Hematopoietic multipotent progenitor cell treated with erythropoietin and hydrocortisone succinate and interleukin-3 and kit ligand, for 8 days (in vitro differentiated cells): ENCODE data around the gene CLSTN1.
"Not testable (repeated sequence)": the region's sequence is repeated elsewhere in the genome, so short reads cannot be mapped to it uniquely, and the experiment has no call there.

Experiments
- DNase-seq: peaks from one replicate; pipeline ENCODE4 v3.0.0-alpha.2; 2015

Gene CLSTN1

DNA sequence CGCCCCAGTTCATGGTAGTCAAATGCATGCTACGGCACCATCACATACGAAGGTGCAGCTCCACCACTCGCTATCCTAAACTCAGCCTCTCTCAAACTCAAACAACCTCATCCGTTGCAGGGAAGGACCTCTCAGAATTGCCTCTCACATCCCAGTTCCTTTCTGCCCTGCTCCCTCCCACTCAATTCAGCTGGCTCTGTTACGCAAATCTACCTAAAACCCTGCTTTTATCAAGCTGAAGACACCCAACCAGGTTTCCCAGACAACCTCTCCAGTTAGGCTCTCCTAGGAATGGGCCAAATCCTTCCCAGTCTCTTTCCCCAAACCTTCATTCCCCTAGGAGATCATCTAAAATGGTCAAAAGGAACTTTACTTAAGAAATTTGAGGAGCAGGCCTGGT lies 62.9 kb downstream of the CLSTN1 start:
- DNase-seq, result no peak

DNA sequence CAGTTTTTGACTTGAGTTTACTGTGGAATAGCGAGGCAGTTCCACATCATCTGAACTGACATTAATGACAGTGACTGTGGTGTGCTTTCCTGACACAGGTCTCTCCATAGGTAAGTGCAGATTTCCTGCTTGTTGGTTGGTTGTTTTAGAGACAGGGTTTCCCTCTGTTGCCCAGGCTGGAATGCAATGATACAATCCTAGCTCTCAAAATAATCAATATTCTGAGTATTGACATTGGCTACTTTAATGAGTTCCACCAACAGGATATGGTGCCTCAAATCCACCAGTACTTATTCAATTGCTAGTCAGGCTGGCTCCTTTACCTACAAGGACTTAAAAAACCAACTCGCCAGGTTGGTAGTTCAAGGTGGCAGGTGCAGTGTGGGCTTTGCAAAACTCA lies 63.8 kb downstream of the CLSTN1 start:
- DNase-seq, result no peak

- no peak for DNase-seq
Observed at GRCh38 chr1:9758559-9759121, 65.1 kb downstream of the CLSTN1 start.

DNA sequence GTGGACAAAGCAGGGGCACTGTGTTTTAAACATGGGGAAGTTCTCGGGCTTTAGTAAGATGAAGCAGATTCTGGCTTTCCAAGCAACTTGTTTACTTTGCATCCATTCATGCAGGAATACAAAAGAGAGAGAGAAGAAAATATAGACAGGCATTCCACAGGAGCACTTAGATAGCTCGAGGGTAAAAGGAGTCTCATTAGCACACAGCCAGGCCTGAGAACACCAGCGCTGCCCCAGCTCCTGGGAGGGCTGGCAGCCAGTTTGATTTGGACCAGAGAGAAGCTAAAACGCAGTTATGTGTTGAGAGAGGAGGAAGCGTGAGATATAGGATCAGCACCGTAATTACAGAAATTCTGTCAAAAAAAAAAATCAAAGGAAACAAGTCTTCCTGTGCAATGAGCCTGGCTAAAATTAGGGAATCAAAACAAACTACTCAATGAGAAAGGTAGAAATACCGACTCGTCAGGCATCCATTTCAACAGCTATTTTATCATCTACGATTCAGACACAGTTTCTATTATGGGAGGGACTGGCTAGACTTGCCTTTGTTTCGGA lies 68.2 kb downstream of the CLSTN1 start:
- no peak for DNase-seq

DNA sequence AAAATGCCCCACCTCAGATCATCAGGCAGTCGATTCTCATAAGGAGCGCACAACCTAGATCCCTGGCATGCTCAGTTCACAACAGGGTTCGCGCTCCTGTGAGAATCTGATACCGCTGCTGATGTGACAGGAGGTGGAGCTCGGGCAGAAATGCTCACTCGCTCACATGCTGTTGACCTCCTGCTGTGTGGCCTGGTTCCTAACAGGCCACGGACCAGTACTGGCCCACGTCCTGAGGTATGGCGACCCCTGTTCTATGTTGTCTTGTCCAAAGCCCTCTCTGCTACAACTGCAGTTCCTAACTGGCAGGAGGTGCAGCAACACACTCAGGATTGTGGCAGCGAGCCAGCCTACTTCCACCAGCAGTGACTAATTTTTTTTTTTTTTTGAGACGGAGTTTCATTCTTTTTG lies 70.6 kb downstream of the CLSTN1 start:
- DNase-seq, result no peak

- DNase-seq, result no peak
Observed at GRCh38 chr1:9751971-9752370, 71.8 kb downstream of the CLSTN1 start.

- DNase-seq, result no peak
Observed at GRCh38 chr1:9749361-9749760, 74.4 kb downstream of the CLSTN1 start.

DNA sequence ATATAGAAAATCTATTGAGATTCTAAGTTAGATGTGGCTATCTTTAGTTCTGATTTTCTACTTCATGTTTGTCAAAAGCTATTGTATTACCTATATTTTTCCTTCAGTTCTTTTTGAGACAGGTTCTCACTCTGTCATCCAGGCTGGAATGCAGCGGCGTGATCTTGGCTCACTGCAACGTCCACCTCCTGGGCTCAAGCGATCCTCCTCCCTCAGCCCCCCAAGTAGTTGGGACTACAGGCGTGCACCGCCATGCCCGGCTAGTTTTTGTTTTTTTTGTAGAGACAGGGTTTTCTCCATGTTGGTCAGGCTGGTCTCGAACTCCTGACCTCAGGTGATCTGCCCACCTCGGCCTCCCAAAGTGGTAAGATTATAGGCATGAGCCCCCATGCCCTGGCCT lies 75.4 kb downstream of the CLSTN1 start:
- not testable (repeated sequence) for DNase-seq

DNA sequence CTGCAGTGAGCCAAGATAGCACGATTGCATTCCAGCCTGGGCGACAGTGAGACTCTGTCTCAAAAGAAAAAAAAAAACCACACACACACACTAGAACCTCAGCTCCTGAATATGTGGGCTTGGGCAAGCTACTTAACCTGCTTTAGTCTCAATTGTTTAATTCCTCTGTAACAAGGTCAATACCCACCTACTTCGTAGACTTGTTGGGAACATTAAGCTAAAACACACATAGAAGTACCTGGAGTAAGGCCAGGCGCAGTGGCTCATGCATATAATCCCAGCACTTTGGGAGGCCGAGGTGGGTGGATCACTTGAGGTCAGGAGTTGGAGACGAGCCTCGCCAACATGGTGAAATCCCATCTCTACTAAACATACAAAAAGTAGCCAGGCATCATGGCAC lies 77.1 kb downstream of the CLSTN1 start:
- no peak for DNase-seq

DNA sequence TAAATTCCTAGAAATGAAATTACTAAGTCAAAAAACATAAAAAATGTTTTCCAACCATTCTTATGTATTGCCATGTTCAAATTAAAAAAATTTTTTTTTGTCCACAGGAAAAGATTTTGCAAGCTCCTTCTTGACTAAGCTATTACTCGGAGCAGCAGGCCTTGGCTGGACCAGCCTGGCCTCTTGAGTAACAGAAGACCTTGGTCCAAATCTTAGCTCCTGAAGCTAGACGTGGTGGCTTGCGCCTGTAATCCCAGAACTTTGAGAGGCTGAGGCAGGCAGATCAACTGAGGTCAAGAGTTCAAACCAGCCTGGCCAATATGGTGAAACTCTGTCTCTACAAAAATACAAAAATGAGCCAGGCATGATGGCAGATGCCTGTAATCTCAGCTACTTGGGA lies 77.6 kb downstream of the CLSTN1 start:
- DNase-seq, result no peak

- no peak for DNase-seq
Observed at GRCh38 chr1:9744106-9744799, 79.5 kb downstream of the CLSTN1 start.

DNA sequence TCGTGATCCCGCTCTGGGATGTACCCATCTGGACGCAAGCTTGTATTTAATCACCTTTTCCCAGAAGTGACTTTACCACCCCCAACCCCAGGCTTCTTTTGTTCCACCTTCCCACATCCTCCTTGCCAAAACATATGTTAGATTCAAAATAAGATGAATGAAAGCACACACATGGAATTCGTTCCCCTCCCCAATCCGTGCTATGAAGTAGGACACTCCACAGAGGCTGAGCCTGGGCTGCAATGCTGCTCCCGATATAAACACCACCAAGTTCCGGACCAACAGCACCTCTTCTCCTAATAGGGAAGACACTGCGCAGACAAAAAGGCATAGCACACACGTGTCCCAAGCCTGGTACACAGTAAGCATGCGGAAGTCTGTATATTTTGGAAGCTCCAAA lies 86.1 kb downstream of the CLSTN1 start:
- no peak for DNase-seq

GRCh38 chr1:9737057-9737456 lies 86.7 kb downstream of the CLSTN1 start:
- DNase-seq, result no peak

- DNase-seq, result no peak
Observed at GRCh38 chr1:9736241-9736640, 87.5 kb downstream of the CLSTN1 start.

GRCh38 chr1:9735800-9736199 lies 88.0 kb downstream of the CLSTN1 start:
- DNase-seq, result no peak

DNA sequence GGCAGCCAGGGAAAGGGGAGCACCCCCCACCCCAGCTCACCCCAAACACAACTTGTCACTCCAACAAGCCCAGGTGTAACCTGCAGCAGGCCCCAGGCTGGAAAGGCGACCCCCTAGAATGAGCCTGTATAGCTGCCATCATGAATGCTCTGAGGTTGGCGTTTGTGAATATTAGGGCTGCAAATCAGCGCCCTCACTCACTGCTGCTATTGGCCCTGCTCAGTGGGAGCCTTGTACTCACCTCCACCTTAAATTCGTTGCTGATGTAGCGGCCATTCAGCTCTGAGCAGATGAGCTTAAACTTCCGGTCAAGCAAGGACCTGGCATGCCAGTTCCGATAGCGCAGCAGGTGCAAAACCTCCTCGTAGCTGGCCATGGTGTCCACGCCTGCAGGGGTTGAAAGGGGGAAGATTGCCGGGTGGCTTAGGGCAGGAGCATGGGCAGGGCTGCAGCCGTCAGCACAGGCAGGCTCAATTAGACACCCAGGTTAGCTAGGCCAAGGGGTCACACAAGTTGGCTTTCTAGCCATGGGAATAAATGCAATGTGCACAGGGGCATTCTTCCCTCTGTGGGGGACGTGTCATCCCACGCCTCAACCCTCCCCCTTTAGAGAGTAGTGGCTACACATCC lies 90.5 kb downstream of the CLSTN1 start:
- DNase-seq, result no peak

GRCh38 chr1:9732123-9732971 lies 91.4 kb downstream of the CLSTN1 start:
- no peak for DNase-seq

DNA sequence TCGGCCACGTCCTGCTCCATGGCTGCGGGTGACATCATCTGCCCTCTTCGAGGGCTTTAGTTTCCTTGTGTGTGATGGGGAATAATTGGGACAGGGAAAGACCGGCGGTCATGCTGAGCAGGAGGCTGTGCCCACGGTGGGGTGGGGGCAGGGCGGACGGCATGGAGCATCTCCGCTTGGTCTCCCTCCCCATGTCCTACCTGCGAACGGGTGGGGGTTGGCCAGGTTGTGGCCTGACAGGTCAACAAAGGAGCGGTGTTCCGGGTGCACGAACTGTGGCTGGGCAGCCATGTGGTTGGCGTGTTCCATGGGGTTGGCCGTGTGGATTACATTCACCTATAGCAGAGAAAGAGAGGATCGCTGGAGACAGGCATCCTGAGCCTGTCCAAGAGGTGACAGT lies 92.2 kb downstream of the CLSTN1 start:
- DNase-seq, result no peak

GRCh38 chr1:9731051-9731537 lies 92.7 kb downstream of the CLSTN1 start:
- DNase-seq, result no peak

DNA sequence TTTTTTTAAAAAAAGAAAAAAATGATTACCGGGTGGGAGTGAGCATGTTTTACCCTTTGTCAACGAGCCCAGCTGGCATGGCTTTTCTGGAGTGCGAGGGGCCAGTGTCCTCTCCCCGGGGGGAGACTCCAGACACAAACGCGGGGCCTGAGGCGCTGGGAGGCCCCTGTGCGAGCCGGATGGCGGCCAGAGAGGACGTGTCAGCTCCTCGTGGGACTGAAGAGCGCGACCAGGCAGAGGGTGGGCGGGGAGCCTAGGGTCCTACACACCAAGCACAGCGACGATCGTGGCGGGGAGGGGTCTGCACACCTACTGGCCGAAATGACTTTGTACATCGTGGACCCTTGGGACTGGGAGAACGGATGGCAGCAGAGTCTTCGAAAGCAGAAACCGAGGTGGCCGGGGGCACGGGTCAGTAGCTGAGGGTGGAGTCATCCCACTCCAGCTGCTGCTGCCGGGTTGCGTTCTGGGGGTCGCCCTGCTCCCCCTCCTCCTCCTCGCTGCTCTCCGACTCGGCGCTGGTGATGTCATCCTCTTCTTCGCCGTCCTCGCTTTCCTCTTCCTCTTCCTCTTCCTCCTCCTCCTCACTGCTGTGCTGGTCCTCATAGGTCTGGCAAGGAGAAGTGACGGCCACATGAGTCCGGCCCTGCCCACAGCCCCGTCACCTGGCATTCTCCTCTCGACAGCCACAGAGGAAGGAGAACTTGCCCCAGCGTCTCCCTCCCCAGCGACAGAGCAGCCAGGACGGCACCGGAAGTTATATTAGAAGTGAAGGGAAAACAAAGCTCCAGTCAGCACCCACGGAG lies 93.5 kb downstream of the CLSTN1 start:
- no peak for DNase-seq

DNA sequence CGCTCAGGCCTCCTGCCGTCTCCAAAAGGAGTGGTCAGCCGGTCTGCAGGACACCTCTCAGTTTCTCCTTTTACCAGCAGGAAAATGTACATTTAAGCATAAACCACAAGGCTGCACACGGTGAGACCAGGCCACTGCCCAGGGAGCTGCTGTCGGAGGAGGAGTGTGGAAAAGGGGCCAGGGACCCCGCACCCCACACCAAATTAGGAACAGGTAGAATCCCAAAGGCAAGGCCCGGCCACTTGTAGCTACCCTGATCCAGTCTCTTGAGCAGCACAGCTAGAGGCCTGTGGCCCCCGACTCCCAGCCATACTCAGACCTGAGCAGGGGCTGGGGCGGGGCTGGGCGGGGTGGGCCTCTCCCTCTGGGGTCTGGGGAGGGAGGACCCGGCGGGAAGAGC lies 94.2 kb downstream of the CLSTN1 start:
- no peak for DNase-seq
